Measurements from ENCODE around the gene BOC.
A peak's percentile ranks its signal among the peaks of the same experiment; 100 is the strongest.

BOC gene

DNA sequence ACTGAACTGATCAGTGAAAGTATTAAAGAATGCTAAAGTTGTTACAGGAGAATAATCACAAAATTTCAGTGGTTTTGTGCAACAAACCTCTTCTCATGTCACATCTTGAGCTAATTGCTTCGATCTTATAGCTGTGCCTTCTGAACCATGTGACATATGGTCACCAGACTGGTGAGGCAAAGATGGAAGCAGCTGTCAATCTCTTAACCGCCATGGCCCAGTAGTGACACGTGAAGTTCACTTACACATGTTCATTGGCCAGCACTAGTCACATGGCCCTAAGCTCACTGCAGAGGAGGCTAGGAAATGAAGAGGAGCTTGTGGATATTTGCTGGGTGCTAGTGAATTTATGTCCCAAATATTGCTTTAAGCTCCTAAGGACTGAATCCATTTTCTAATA is 32.5 kb downstream of the BOC start:
- H3K4me3 ChIP-seq (ENCODE audit: low read depth, low read length): no peak overlapping the region
- no peak for DNase-seq (ENCODE audit: low read depth)

DNA sequence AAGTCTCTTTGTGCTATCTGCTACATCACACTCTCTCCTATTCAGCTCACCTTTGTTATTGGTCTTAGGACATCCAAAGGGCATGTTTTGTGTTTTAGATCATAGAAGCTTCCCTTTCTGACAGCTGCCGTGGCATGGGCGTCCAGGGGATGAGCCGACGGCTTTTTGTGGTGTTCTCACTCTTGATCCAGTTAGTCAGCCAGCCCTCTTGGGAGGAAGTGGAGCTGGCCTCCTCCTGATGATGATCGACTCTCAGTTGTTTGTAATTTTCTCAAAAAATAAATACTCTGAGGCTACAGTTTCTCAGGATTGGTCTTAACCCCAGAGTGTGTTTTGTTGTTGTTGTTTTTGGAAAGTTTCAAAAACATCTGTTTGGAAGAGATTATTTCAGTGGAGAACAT is 34.4 kb downstream of the BOC start:
- no peak overlapping the region for H3K4me3 ChIP-seq (ENCODE audit: low read depth, low read length)
- DNase-seq (ENCODE audit: low read depth): peak; percentile 67

DNA sequence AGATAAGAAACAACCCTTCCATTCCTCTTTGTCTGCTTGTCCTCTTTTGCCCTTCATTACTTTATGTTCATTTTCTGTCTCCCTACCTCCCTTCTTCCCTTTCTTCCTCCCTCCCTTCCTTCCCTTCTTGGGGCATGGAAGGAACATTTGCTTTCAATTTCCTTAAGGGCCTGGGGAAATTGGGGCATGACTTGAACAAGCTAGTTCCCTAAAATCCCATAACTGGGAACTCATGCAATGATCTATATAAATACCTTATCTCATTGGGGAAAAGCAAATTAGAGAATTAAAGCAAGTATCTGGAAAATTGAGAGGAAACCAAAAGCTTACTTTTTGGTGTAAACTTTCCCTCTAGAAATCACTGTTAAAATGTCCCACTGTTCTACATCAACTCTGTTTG is 35.7 kb downstream of the BOC start:
- DNase-seq (ENCODE audit: low read depth): no peak
- H3K4me3 ChIP-seq (ENCODE audit: low read depth, low read length): no peak overlapping the region

DNA sequence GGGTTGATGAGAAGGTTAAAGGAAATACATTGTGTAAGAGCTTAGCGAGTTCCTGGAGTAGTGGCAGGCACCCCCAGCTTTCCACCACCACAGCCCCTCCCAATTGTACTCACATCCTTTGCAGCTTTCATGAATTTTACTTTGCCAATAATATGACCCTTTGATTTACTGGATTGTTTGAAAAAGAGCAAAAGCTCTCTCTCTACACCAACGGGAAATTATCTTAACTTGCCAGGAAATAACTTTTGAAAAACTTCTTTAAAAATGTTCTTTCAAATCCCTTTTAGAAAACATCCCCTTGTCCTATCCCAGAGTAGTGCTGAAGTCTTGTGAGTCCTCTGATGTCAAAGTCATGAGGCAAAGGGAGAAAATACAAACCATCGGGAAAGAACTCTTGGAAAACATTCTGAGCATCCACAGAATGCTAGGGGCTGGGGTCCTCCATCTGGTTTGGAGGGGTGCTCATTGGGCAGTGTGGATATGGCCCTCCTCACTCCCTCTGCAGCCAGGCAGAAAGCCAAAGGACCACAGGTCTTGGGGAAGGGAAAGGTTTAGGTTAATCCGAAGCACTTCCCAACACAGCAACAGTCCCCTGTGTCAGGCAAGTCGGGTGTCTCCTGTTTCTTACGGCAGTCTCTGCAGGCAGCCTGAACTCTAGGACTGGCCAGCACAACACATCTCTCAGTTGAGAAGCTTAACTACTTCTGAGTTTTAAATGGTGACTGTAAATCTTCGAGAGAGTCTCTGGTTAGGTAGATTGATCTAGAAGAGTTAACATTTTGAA is 36.5 kb downstream of the BOC start:
- H3K4me3 ChIP-seq (ENCODE audit: low read depth, low read length): no peak overlapping the region
- DNase-seq (ENCODE audit: low read depth): no peak

DNA sequence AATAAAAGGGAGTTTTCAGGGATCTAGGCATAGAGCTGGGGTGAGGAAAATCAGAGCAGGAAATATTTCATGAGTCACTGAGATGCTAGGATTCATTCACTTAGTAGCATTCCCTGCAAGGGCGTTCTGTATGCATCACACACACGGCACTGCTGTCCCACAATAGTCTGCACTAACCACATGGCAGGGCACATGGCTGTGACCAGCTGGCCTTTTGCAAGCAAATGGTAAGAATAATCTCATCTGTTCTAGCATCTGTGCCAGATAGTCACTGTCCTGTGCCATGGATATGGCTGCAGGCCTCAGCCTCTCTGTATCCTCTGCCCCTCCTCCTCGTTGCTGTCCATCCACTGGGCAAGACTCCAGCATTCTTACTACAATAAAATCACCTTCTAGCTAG is 37.8 kb downstream of the BOC start:
- peak; percentile 79 for DNase-seq (ENCODE audit: low read depth)
- H3K4me3 ChIP-seq (ENCODE audit: low read depth, low read length): no peak overlapping the region

DNA sequence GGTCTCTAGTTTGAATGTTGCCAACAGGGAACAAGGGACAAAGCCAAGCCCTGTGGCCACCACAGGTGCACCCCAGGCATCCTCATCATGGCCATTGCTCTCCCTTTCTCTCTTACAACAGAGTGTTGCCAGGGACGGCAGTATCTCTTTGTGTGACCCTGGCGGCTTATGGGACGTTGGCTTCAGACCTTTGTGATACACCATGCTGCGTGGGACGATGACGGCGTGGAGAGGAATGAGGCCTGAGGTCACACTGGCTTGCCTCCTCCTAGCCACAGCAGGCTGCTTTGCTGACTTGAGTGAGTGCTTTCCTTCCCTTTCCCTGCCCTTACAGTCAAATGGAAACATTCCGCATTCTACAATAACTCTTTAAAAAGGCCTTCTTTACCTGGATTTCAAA is 38.2 kb downstream of the BOC start:
- no peak for DNase-seq (ENCODE audit: low read depth)

DNA sequence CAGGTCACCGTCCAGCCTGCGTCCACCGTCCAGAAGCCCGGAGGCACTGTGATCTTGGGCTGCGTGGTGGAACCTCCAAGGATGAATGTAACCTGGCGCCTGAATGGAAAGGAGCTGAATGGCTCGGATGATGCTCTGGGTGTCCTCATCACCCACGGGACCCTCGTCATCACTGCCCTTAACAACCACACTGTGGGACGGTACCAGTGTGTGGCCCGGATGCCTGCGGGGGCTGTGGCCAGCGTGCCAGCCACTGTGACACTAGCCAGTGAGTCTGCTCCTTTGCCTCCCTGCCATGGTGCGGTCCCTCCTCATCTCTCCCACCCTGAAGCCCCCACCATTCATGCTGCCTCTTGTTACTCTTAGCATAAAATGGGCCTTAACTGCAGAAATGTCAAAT is 39.2 kb downstream of the BOC start:
- no peak overlapping the region for H3K4me3 ChIP-seq (ENCODE audit: low read depth, low read length)
- DNase-seq (ENCODE audit: low read depth): no peak

More for the DNA sequence above, 38.2 kb downstream of the BOC start:
- no peak overlapping the region for H3K4me3 ChIP-seq (ENCODE audit: low read depth, low read length)

DNA sequence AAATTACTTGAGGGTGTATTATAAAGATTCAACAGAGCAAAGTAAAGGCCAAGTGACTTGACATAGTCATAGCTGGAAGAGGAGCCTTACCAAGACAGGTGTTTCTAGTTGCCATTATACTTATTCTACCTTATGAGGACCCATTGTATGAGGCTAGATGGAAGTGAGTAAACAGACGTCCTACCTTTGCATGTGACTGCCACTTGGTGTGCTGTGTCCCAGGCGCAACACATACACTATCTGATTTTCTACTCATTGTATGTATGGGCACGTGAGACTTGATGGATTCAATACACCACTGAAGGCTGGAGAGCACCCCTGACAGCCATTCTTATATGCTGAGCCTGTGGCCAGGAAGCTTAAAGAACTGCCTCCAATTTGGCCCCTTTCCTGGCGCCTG is 40.5 kb downstream of the BOC start:
- DNase-seq (ENCODE audit: low read depth): no peak

DNA sequence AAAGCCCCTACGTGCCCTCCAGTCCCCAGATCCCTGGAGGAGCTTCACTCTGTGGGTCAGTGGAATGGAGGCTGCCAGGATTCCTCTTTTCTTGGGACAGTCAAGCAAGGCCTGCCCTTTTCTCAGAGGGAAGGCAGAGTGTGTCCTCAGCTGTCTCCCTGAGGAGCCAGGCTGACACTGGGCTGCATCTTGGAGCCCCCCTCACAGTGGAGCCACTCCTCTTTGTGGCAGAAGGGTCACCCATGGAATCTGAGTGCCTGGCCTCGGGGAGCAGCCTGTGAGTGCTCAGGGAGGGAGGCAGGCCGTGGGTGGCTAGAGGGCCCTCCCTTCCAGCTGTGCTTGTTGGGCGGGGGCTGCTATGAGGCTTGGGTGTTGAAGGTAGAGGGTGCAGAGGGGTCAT is 41.2 kb downstream of the BOC start:
- no peak overlapping the region for H3K4me3 ChIP-seq (ENCODE audit: low read depth, low read length)
- DNase-seq (ENCODE audit: low read depth): no peak

More for the DNA sequence above, 40.5 kb downstream of the BOC start:
- no peak overlapping the region for H3K4me3 ChIP-seq (ENCODE audit: low read depth, low read length)

DNA sequence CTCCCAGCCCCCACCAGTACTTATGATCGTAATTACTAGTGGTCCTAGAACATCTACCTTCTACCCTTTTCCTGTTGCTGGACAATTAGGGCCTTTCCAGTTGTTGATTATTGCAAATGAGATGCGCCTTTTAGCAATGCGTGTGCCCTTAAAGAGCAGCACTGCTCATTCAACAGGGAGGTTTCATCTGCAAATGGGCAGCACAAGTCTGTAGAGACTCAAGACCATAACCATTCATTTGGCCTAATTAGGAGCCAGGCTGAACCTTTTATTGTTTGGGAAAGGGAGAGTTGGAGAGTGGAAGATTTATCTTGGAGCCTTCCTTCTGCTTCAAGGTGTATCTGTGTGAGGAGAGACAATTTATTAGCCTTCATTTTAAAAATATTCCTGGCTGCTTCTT is 42.3 kb downstream of the BOC start:
- no peak overlapping the region for H3K4me3 ChIP-seq (ENCODE audit: low read depth, low read length)

DNA sequence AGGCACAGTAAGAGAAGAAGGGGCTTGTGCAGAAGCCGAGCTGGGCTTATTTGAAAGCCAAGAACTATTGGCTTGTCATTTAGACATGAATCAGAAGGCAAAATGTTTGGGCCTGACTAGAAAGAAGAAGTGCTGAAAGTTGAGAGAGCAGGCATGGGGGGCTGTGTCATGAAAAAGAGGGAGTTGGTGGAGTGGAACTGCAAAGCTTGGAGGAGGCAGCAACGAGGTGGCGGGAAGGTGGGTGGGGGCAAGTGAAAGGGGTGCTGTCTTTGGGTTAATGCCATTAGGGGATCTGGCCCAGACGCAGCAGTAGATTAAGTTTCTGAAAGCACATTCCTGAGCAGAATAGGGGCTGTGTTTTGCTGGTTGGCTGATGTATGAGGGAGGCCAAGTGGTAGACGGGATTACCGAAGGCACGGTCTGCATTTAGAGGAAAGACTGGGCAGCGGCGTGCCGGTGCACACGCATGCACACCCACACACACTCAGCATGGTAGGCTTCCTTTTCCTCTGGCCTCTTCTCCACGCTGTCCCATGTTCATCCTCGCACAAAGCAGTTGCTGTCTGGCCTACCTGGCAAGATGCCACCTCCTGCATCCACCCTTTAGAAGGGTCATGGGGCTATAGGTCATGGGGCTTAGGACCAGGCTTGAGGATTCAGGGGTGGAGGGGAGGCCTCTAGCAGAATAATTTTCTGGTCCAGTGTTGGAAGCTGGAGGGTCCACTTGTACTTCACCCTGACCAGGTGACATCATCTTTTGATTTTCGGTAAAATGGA is 43.0 kb downstream of the BOC start:
- no peak overlapping the region for H3K4me3 ChIP-seq (ENCODE audit: low read depth, low read length)
- no peak for DNase-seq (ENCODE audit: low read depth)

More for the DNA sequence above, 42.3 kb downstream of the BOC start:
- no peak for DNase-seq (ENCODE audit: low read depth)

DNA sequence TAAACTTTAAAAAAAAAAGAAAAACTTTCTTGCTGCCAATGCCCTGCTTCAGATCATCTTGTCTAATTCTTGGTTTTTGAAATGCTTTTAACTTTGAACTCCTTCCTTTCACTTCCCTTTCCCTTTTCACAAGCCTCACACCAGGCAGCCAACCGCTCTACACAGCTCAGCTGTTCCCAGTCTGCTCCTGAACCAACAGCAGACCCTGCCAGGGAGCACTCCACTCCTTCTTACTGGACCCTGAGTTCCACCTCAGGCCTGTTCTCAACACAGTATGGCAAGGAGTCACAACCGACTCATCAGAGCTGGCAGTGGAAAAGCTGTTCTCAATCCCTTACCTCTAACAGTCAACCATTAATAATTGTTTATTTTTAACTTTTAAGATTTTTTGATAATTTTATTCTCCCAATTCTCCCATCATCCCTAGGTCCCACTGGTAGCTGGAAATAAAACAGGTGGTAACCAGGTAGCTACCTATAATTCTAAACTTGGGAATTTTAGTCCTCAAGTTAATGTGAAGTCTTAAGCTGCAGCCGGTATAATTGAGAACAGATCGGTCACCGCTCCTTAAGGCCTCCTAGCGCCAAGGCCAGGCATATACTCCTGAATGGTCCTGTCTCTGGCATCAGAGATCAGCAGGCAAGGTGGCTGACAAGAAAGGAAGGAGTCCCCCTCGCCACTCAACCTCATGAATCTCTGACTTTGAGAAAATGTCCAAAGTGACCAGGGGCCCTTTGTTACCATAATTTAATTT is 43.9 kb downstream of the BOC start:
- H3K4me3 ChIP-seq (ENCODE audit: low read depth, low read length): no peak overlapping the region

DNA sequence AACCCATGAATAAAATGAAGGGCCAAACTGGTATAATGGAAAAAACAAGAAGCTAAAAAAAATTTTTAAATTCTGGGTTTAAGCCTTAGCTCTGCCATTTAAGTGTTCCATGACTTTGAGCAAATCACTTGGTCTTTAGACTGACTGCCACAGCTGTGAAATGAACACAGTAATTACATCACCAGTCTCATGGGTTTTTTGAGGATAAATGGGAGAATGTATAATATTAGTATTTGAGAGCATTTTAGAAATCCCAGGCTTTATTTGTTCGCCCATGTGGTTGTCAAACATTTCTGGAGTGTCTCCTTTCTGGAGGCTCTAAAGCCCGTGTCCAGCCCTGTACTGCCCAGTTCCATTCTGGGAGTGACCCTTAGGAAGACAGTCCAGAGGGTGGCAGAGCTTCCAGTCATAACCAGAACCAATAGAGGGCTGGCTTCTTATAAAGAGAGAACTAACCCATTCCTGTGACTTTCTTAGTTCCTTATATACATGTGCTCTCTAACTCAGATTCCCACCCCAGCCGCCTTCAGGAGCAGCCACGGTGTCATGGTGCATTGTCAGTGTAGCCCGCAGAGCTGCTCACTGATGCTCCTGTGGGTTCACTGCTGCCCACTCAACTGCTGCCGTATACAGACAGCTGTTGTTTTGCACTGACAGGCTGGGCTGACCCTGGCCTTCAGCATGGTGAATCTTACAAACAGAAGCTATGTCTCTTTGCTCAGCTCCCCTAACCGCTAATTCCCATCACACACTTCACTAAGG is 44.7 kb downstream of the BOC start:
- H3K4me3 ChIP-seq (ENCODE audit: low read depth, low read length): no peak overlapping the region
- DNase-seq (ENCODE audit: low read depth): no peak

More for the DNA sequence above, 43.9 kb downstream of the BOC start:
- DNase-seq (ENCODE audit: low read depth): no peak

DNA sequence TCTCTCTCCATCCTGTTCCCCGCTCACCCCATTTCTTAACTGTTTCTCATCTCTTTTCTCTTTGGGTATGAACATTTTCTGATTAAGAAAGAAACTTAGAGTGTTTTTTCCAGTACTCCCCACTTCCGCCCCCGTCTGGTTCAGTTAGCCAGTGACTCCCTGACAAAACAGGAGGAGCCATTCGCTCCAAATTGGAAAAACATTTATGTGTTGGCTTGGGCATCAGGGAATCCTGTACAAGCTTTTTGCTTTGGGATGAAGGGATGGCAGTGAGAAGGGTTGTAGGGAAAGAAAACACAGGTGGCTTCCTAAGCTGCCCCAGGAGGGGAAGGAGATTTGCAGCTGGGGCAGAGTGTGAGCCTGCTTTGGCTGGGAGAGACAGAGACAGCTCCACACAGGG is 47.0 kb downstream of the BOC start:
- H3K4me3 ChIP-seq (ENCODE audit: low read depth, low read length): no peak overlapping the region
- DNase-seq (ENCODE audit: low read depth): no peak

DNA sequence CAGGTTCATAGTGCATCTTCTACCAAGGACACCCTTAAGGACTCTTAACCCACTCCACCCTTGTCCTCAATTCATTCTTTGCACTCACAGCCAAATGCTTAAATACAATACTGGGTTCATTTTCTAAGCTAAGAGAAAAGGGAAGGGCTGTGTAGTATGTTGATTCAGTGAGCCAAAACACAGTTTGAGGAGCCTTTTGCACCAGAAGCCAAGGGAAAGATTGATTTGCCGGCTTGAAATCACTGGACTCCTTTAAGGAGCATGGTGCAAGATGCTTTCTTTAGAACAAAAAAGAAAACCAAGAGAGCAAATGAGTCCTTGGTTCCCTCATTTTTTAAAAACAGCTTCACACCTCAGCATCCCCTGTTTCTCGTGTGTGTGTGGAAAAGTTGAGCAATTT is 47.8 kb downstream of the BOC start:
- DNase-seq (ENCODE audit: low read depth): no peak
- no peak overlapping the region for H3K4me3 ChIP-seq (ENCODE audit: low read depth, low read length)

DNA sequence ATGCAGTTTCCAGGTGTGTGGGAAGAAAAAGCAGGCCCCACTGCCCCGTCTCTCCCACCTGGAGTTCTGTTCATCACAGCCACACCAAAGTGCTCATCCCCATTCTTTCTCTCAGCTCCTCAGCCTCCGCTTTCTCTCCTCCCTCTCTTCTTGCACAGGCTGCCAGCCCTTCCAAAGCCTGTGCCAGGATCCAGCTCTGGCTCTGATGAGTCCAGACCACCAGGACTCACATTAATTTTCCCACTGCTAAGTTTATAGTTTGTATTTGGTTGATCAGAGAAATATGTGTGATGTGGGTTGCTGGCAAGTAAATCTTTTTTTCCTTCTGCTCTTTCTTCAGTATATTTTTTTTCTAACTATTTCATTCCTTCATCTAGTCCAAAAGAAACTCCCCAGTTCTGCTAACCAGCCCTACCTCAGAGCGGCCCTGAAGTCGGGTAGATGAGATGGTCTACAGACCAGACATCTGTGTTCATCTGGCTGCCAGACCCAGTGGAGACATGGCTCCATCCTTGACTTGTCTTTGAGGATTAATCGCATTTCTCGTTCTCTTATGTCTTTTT is 49.8 kb downstream of the BOC start:
- no peak for DNase-seq (ENCODE audit: low read depth)
- H3K4me3 ChIP-seq (ENCODE audit: low read depth, low read length): no peak overlapping the region

DNA sequence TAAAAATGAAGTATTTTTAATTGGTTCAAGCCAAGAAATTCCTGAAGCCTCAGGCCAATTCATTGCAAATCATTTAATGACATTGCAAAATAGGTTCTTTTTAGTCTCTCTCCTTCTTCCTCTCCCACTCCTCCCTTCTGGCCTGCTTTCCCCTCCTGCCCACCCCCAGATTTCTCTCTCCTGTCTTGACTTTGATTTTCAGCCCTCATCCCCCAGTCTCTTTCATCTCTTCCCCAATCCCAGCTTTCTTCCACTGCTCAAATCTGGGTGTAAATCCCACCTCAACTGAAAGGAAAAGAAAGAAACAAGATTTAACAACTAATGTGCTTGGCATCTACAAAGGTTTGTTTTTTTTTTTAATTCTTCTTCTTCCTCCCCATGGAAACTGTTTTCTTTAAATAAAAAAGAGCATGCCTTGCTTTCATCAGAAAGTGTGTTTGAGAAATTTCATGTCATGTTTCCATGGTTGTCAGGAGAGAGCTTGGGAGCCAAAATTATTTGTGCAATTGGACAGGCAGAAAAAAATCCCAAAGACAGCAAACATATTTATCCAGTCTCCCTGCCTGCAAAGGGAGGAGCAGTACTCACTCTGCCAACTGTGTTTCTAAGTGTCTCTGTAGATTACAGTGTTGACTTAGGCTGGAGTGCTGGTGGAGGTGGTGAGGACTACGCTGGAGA is 50.4 kb downstream of the BOC start:
- H3K4me3 ChIP-seq (ENCODE audit: low read depth, low read length): no peak overlapping the region
- no peak for DNase-seq (ENCODE audit: low read depth)

DNA sequence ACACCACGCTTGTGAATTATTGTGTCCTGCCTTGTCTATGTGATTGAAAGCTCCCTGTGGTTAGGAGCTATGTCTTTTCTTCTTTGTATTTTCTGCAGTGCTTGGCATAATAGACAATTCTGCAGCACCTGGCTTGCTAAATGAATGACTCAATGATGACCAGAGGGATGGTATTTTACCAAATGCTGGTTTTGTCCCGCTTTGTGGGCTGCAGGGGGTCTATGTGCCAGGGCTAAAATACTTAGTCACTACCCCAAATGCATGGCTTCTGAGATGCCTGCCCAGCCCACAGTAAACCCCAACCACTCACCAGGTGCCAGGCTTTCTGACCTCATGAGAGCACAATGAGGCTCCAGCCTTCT is 50.9 kb downstream of the BOC start:
- DNase-seq (ENCODE audit: low read depth): no peak
- no peak overlapping the region for H3K4me3 ChIP-seq (ENCODE audit: low read depth, low read length)

DNA sequence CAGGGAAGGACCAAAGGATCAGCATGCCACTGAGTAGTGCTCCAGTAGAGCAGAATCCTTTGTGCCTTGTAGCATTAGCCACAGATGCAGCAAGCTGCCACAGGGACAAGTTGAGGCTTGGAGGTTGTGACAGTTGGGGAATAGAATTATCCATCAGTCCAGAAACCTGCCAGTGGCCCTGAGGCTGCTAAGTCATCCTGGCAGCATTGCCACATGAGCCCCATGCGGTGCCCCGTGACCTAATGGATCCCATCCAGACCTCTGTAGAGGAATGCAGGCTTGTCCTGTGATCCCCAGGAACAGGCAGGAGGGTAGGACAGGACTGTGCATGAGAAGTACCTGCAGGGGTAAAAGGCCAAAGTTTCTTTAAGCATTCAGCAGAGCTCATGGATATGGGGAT is 51.7 kb downstream of the BOC start:
- H3K4me3 ChIP-seq (ENCODE audit: low read depth, low read length): no peak overlapping the region
- no peak for DNase-seq (ENCODE audit: low read depth)

Data from skeletal muscle cell (primary cell).